Measurements from ENCODE around the gene FUT6.

FUT6 gene

DNA sequence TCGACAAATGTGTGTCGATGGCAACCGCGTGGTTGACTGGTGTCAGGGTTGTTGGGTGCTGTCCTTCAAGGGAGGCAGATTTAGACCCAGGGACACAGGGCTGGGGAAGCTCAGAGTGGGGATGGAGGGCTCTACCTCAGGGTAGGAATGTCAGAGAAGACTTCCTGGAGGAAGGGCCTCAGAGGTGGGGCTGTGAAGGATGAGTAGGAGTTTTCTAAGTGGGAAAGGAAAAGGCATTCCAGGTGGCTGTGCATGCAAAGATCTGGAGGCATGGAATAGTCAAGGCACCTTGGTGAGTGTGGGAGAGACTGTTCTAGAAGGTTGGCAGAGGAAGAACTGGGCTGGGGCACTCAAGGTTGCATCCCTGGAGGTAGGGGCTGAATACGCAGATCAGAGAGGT is 32.6 kb downstream of the FUT6 start:
- no peak for FAIRE-seq

DNA sequence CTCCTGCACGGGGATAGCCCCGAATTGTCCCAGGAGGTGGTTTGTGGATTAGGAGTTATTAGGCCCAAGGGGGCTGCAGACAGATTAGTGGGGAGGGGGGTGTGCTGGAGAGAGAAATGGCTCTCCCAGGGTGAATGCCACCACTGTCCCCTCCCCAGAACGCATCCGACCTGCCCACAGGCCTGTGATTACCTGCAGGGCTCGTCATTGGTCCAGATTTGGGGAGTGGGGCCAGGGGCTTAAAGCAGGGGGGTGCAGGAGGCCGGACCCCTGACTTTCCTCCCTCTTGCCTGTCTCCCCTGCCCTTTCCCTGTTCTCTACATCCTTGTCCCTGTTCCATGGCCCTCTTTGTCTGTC is 33.4 kb downstream of the FUT6 start:
- no peak for DNase-seq (ENCODE audit: insufficient read length, low spot score)
- no peak for FAIRE-seq

More for the DNA sequence above, 32.6 kb downstream of the FUT6 start:
- no peak for DNase-seq (ENCODE audit: insufficient read length, low spot score)

GRCh38 chr19:5805462-5806132 is 33.9 kb downstream of the FUT6 start:
- FAIRE-seq (no peak), DNase-seq (ENCODE audit: insufficient read length, low spot score) (peak; percentile 60)

DNA sequence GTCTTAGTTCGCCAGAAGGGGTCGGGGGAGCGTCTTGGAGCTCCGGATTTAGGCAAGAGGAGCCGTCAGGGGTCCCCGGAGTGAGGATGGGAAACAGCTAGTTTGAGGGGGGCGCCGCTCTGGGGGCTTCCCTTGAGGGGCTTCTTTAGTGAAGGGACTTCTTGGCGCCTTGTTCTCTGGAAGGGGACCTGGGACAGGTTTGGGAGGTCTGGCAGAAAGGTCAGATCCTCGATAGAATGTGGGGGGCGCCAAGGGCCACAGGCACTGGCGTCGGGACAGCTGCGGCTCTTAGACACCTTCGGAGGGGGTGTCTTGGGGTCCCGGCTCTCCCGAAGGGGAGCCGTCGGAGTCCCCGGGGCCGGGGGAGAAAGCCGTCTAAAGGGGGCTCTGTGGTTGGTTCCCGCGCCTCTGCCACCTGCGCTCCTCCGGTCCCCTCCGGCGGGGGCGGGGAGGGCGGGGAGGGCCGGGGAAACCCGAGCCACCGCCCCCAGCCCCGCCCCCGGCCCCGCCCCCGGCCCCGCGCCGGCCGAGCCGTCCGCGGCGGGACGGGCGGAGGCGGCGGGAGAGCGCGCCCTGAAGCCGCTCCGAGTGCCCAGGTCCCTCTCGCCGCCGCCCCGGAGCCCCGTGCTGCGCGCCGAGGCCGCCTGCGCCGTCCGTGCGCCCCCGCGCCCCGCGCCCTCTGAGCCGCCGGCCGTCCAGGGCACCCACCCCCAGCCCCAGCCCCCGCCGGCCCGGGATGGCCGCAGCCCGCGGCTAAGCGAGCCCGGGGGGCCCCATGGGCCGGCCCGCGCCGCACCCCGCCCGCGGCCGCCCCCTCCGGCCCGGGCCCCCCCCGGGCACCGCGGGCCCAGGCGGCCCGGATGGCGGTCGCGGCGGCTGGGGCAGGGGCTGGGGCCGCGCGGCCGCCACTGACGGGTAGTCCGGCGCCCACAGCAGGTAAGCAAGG is 34.7 kb downstream of the FUT6 start, which contains the start of gene NRTN:
TSS of gene NRTN (plus strand) at position 552 of the 946 bp plus-strand sequence. CDS start 19,099 bp downstream, outside the sequence.
- FAIRE-seq (no peak), DNase-seq (ENCODE audit: insufficient read length, low spot score) (no peak)

DNA sequence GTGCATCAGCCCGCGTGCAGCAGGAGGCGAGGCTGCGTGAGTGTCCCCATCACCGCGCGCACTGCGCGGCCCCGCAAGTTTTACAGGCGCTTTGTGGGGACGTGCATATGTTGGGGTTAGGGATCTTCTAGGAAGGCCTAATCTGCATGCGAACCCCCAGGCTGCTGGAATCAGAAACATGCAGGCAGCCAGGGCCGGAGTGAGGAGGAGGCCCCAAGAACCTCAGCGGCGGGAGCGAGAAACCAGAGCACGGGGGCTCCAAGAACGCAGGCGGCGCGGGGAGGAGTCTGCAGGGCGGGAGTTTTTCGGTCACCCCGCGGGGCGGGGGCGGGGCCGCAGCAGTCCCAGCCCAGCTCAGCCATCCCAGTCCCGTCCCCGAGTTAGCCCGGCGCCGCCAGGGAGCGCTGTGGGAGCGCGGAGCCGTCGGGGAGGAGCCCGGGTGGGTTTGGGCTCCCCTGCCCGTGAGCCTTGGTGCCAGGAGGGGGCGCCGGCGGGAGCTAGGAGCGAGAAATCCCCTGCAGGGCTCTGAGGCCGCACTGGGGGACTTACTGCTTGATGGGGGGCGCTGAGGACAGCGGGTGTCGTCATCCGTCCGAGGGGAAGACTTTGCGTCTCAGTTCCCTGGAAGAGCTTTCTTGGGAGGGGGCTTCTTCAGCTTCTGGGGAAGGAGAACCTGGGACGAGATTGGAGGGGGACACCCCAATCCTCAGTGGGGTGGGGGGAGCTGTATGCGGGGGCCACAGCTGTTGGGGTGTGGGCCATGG is 35.6 kb downstream of the FUT6 start:
- DNase-seq (ENCODE audit: insufficient read length, low spot score) (peak; percentile 92), FAIRE-seq (peak; percentile 48)

GRCh38 chr19:5803441-5803751 is 36.1 kb downstream of the FUT6 start:
- DNase-seq (ENCODE audit: insufficient read length, low spot score) = no peak
- no peak for FAIRE-seq

DNA sequence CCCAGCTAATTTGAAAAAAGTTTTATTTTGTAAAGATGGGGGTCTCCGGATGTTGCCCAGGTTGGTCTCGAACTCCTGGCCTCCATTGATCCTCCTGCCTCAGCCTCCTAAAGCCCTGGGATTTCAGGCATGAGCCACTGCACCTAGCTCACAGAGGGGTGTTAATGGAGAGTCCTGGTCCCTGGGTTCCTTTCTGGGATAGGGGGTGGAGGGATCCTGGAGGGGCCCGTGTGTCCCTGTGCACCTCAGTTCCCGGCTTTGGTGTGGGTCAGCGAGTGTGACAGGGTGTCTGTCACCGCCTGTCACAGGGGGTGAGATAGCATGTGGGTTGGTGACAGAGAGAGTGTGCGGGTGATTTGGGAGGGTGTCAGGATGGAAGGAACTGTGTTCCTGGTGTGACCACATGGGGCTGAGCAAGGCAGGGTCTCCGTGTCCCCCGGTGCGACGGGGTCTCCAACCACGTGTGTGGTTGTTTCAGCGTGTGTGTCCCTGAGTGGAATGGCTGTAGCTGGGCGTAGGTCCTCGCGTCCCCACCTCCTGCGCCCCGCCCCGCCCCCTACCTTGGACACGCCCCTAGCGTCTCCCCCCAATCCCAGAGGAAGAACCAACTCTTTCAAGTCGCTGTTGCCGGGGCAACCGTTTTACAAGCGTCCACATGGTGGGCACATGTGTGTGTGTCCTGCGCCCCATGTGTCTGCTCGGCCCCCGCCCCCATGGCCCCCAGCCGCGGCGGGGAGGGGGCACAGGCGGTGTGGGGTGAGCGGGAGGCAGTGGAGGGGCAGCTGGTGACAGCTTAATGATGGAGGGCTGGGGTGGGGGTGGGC is 37.5 kb downstream of the FUT6 start:
- DNase-seq (ENCODE audit: insufficient read length, low spot score) (no peak), FAIRE-seq (no peak)

- DNase-seq (ENCODE audit: insufficient read length, low spot score) (no peak), FAIRE-seq (no peak)
These were observed 38.9 kb downstream of the FUT6 start for GRCh38 chr19:5800361-5801270.

GRCh38 chr19:5799247-5800241 is 40.0 kb downstream of the FUT6 start:
- FAIRE-seq (no peak), DNase-seq (ENCODE audit: insufficient read length, low spot score) (no peak)

GRCh38 chr19:5798244-5798643 is 41.3 kb downstream of the FUT6 start:
- DNase-seq (ENCODE audit: insufficient read length, low spot score) (no peak), FAIRE-seq (no peak)

GRCh38 chr19:5795382-5795919 is 44.1 kb downstream of the FUT6 start:
- FAIRE-seq (no peak), DNase-seq (ENCODE audit: insufficient read length, low spot score) (no peak)

DNA sequence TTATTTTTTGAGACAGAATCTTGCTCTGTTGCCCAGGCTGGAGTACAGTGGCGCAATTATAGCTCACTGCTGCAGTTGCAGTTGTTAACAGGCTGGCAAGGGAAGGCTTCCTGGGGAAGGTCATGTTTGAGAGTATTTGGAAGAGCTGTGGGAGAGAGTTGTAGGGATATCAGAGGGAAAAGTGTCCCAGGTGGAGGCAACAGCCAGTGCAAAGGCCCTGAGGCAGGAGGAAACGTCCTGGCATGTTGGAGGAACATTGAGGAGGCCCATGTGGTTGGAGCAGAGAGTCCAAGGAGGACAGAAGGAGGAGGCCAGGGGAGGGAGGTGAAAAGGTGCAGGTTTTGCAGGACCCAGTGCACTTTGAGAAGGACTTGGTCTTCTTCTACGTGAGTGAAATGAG is 46.3 kb downstream of the FUT6 start:
- DNase-seq (ENCODE audit: insufficient read length, low spot score) = no peak
- no peak for FAIRE-seq

DNA sequence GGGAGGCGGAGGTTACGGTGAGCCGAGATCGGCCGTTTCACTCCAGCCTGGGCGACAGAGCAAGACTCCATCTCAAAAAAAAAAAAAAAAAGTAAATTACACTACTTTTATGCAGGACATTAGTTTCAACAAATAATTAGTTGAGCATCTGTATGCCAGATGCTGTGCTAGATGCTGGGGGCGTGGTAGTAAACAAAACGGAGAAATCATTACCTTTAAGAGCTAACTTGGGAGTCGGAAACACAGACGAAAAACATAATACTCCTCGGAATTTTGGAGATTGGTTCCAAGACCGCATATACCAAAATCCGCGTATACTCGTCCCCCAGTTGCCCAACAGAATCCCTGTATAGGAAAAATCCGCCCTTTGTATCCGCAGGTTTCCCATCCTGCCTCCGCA is 47.3 kb downstream of the FUT6 start:
- FAIRE-seq = no peak
- no peak for DNase-seq (ENCODE audit: insufficient read length, low spot score)

- FAIRE-seq (peak; percentile 96), DNase-seq (ENCODE audit: insufficient read length, low spot score) (peak; percentile 96)
These were observed 48.7 kb downstream of the FUT6 start, which contains the start of gene DUS3L for GRCh38 chr19:5790559-5791520. TSS of gene DUS3L (minus strand) at chr19:5791163. CDS start at chr19:5791141, 22 bp downstream.

- DNase-seq (ENCODE audit: insufficient read length, low spot score) (no peak), FAIRE-seq (no peak)
These were observed 49.5 kb downstream of the FUT6 start for GRCh38 chr19:5789886-5790558.

GRCh38 chr19:5789351-5789761 is 50.1 kb downstream of the FUT6 start:
- no peak for FAIRE-seq

More at GRCh38 chr19:5789351-5789761, 50.1 kb downstream of the FUT6 start:
- no peak for DNase-seq (ENCODE audit: insufficient read length, low spot score)

Measured in HTR-8/SVneo (cell line).